ENCODE measurements around the gene GOT2.
A peak's percentile ranks its signal among the peaks of the same experiment; 100 is the strongest.
"Not testable (repeated sequence)": the region's sequence is repeated elsewhere in the genome, so short reads cannot be mapped to it uniquely, and the experiment has no call there.

GOT2 gene

GRCh38 chr16:58733671-58734458 is at the start of gene GOT2:
Gene GOT2 (minus strand): TSS chr16:58734316. CDS start chr16:58734228, 88 bp downstream.
- peak within 1 kb of the TSS; percentile 88 for H3K27ac ChIP-seq
- DNase-seq (ENCODE audit: low read depth, low spot score) = peak; percentile 44

- not testable (repeated sequence) for H3K27ac ChIP-seq; DNase-seq (ENCODE audit: low read depth, low spot score)
These were observed 45.2 kb upstream of the GOT2 start for GRCh38 chr16:58779291-58779690.

GRCh38 chr16:58773870-58774269 is 39.8 kb upstream of the GOT2 start:
- no peak for DNase-seq (ENCODE audit: low read depth, low spot score)
- H3K27ac ChIP-seq = no peak overlapping the region

GRCh38 chr16:58768145-58768544 is 34.0 kb upstream of the GOT2 start:
- no peak overlapping the region for H3K27ac ChIP-seq
- DNase-seq (ENCODE audit: low read depth, low spot score) = no peak

- no peak overlapping the region for H3K27ac ChIP-seq
- no peak for DNase-seq (ENCODE audit: low read depth, low spot score)
These were observed 33.5 kb upstream of the GOT2 start for GRCh38 chr16:58767581-58767980.

- no peak for DNase-seq (ENCODE audit: low read depth, low spot score)
- no peak overlapping the region for H3K27ac ChIP-seq
These were observed 22.7 kb upstream of the GOT2 start for GRCh38 chr16:58756650-58757332.

- no peak overlapping the region for H3K27ac ChIP-seq
- DNase-seq (ENCODE audit: low read depth, low spot score) = no peak
These were observed 22.0 kb upstream of the GOT2 start for GRCh38 chr16:58755989-58756649.

- DNase-seq (ENCODE audit: low read depth, low spot score) = no peak
- no peak overlapping the region for H3K27ac ChIP-seq
These were observed 19.6 kb upstream of the GOT2 start for GRCh38 chr16:58753711-58754134.

- H3K27ac ChIP-seq = no peak overlapping the region
- no peak for DNase-seq (ENCODE audit: low read depth, low spot score)
These were observed 10.4 kb upstream of the GOT2 start for GRCh38 chr16:58744497-58744896.

- no peak for DNase-seq (ENCODE audit: low read depth, low spot score)
- no peak overlapping the region for H3K27ac ChIP-seq
These were observed 7.9 kb upstream of the GOT2 start for GRCh38 chr16:58741976-58742375.

GRCh38 chr16:58741166-58741565 is 7.0 kb upstream of the GOT2 start:
- no peak overlapping the region for H3K27ac ChIP-seq
- DNase-seq (ENCODE audit: low read depth, low spot score) = no peak

GRCh38 chr16:58738672-58739296 is 4.7 kb upstream of the GOT2 start:
- no peak overlapping the region for H3K27ac ChIP-seq
- no peak for DNase-seq (ENCODE audit: low read depth, low spot score)

- DNase-seq (ENCODE audit: low read depth, low spot score) = not testable (repeated sequence)
- peak overlapping the region; percentile 88 for H3K27ac ChIP-seq
These were observed 2.2 kb upstream of the GOT2 start for GRCh38 chr16:58736341-58736740.

GRCh38 chr16:58734459-58734787 is 307 bp upstream of the GOT2 start:
- peak overlapping the region; percentile 88 for H3K27ac ChIP-seq
- DNase-seq (ENCODE audit: low read depth, low spot score) = no peak

- peak overlapping the region; percentile 88 for H3K27ac ChIP-seq
- no peak for DNase-seq (ENCODE audit: low read depth, low spot score)
These were observed 857 bp downstream of the GOT2 start for GRCh38 chr16:58733248-58733670.

- no peak for DNase-seq (ENCODE audit: low read depth, low spot score)
- H3K27ac ChIP-seq = peak overlapping the region; percentile 88
These were observed 1.4 kb downstream of the GOT2 start for GRCh38 chr16:58732545-58733247.

- DNase-seq (ENCODE audit: low read depth, low spot score) = no peak
- no peak overlapping the region for H3K27ac ChIP-seq
These were observed 3.3 kb downstream of the GOT2 start for GRCh38 chr16:58730724-58731370.

GRCh38 chr16:58727796-58728568 is 6.1 kb downstream of the GOT2 start:
- no peak for DNase-seq (ENCODE audit: low read depth, low spot score)
- H3K27ac ChIP-seq = no peak overlapping the region

Measured in epithelial cell of prostate (primary cell).